SK-N-SH (cell line): Measurements from ENCODE around the gene SCAF1.

Source experiments
- CTCF ChIP-seq: fragments of 200-600 bp; sonication (generic); IDR thresholded peaks from 2 replicates; pipeline ENCODE4 v1.6.1; 2017; ENCODE audit warnings: antibody characterized with exemption, mild to moderate bottlenecking, moderate library complexity
- EP300 ChIP-seq, 2 experiments: IDR thresholded peaks; 2 replicates each; pipeline versions ENCODE4 v1.4.0 to v1.6.1; 2012; ENCODE audit warnings: borderline replicate concordance in 1 of 2, low read depth in 1 of 2, low read length in 1 of 2
- RAD21 ChIP-seq: IDR thresholded peaks from 2 replicates; pipeline ENCODE4 v1.6.1; 2012; ENCODE audit warnings: mild to moderate bottlenecking, low read length
- RFX5 ChIP-seq: IDR thresholded peaks from 2 replicates; pipeline ENCODE4 v1.6.1; 2012; ENCODE audit warnings: mild to moderate bottlenecking, improper control_type of control experiment, low read length
- SMC3 ChIP-seq: IDR thresholded peaks from 2 replicates; pipeline ENCODE4 v1.6.1; 2012; ENCODE audit warnings: low read depth, low read length, improper control_type of control experiment
- TF ChIP-seq, protein P1 (sequence below): fragments of 150-350 bp; IDR thresholded peaks from 2 replicates; pipeline ENCODE4 v1.6.1; 2017; ENCODE audit warnings: antibody characterized with exemption, low read length, low read depth, borderline replicate concordance
- TF ChIP-seq, protein P2 (sequence below): IDR thresholded peaks from 2 replicates; pipeline ENCODE4 v1.4.0; 2012; ENCODE audit warnings: low read depth

DNA sequence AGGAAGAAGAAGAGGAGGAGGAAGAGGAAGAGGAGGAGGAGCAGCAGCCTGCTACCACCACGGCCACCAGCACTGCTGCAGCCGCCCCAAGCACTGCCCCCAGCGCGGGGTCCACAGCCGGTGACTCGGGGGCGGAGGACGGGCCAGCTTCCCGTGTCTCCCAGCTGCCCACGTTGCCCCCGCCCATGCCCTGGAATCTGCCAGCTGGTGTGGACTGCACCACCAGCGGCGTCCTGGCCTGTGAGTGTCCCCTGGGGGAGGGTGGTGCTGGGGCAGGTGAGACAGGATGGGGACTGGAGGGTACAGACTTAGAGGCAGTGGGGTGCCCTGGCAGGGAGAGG, 11.4 kb downstream of the SCAF1 start:
- TF ChIP-seq, protein P1, sequence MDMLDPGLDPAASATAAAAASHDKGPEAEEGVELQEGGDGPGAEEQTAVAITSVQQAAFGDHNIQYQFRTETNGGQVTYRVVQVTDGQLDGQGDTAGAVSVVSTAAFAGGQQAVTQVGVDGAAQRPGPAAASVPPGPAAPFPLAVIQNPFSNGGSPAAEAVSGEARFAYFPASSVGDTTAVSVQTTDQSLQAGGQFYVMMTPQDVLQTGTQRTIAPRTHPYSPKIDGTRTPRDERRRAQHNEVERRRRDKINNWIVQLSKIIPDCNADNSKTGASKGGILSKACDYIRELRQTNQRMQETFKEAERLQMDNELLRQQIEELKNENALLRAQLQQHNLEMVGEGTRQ: no peak
- no peak for TF ChIP-seq EP300 (IDR thresholded peaks at IDR 0.05; ENCODE audit: borderline replicate concordance in 1 of 2, low read depth in 1 of 2, low read length in 1 of 2)
- TF ChIP-seq RAD21: no peak
- TF ChIP-seq CTCF: no peak
- TF ChIP-seq, protein P2, sequence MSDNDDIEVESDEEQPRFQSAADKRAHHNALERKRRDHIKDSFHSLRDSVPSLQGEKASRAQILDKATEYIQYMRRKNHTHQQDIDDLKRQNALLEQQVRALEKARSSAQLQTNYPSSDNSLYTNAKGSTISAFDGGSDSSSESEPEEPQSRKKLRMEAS: no peak
- no peak for TF ChIP-seq RFX5
- no peak for TF ChIP-seq SMC3
